Activated effector memory CD4-positive, alpha-beta T cell treated with anti-CD3 and anti-CD28 coated beads, Interleukin-2, amount 50 U/mL, for 16 hours (primary cell): ENCODE data around the gene TPI1.
"Not testable (repeated sequence)": the region's sequence is repeated elsewhere in the genome, so short reads cannot be mapped to it uniquely, and the experiment has no call there.

Experiments
- DNase-seq: peaks from one replicate; pipeline ENCODE4 v3.0.0-alpha.2; 2020

TPI1 gene

DNA sequence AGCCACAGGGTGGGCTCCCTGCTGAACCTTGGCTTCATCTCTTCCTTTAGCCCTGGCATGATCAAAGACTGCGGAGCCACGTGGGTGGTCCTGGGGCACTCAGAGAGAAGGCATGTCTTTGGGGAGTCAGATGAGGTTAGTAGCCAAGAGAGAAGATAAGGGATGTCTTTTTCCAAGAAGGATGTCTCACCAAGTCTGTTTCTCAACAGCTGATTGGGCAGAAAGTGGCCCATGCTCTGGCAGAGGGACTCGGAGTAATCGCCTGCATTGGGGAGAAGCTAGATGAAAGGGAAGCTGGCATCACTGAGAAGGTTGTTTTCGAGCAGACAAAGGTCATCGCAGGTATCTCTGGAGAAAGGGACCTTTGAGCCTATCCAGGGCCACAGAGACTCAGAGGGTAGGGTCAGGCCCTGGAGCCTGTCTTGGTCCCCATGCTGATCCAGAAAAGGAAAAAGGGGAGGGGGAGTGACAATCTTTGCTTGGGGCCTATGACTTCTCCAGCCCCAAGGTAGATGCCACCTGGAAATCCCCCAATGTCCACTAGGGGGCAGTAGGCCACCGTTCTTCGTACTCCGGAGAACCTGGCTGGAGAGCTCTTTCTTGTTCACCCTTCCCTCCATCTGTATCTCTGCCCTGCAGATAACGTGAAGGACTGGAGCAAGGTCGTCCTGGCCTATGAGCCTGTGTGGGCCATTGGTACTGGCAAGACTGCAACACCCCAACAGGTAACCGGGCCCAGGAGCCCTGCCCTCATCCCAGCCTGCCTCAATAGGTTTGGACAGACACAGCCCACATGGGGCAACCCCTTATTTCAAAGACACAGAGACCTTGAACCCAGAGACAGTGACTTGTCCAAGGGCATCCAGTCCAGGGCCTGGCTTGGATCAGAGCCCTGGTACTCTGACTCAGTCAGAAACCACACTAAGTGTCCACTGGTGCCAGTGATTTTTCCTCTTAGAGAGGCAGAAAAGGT lies 2.0 kb downstream of the TPI1 start:
- DNase-seq: peak; percentile 94

- DNase-seq: not testable (repeated sequence)
These were observed 3.0 kb downstream of the TPI1 start for GRCh38 chr12:6870304-6870703.

DNA sequence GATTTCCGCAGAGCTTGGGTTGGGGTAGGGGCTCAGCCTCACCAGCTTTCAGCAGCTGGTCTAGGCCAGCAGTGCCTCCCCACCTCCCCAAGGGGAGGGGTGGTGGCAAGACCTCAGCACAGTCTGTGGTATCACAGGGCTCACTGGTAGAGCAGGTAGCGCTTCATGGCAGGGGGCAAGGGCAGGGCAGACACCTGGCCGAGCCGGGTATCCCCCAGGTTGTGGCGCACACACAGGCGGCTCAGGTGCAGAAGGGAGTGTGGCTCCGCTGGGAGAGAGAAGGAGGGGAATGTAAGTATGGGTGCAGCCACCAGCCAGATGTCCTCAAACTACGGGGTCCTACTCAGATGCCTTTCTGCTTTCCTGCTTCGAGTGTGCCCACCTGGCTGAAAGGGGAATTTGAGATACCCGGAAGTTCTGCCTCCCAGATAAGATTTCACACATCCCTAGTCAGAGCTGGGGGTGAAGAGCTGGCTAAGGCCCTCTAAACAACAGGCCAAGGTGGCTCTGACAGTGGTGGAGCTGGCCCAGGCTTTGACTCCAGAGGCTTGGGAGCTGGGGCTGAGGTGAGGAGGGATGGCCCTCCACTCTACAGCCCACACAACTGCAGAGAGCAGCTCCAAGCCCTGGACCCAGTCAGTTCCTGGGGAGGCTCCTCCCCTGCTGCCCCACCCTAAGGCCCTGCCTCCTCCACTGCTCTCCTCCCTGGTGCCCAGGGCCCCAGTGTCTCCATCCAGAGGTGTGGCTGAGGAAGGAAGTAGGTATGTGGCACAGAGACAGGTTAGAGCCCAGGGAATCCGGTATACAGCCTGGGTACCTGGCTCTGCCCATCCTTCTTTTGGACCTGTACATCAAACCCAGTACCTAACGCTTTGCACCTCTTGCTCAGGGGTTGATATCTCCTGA lies 4.0 kb downstream of the TPI1 start:
- peak; percentile 75 for DNase-seq

DNA sequence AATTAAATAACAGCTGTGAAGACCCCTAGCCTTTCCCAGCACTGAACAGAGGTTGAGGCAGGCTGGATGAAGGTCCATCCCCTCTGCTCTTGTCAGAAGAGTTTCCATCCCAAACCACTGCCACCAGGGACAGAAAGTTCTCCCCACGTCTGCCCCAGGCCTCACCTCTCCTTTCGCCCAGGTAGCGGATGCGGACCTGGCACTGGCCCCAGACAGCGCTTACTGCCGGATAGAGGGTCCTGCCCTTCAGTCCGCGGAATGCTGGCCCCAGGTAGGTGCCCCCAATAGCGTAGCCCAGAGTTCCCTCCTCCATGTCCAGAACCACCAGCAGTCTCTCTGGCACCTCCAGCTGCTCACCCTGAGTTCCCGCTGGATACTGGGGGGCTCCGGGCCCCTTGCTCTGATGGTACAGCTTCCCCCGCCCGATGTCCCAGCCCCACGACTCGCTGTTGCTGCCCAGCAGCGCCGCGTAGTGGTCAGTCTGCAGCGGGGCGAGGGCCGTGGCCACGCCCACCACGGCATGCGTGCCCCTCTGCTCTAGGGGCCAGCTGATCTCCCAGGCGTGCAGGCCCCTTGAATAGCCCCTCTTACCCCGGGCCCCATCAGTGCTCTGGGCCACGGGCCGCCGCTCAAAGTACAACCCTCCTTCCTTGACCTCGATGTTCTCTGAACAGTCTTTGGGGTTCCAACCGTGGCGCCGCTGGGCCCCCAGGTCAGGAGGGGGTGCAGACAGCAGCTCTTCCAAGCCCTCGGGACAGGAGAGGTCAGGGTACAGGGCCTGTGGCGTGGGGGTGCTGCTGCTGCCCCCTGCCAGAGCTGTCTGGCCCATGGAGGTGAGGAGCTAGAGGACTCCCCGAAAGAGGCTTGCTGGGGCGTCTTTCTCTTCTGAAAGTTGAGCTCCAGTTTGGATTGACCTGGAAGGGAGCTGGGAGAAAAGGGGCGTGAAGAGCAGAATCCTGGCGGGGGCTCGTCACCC lies 5.0 kb downstream of the TPI1 start:
- peak; percentile 94 for DNase-seq

DNA sequence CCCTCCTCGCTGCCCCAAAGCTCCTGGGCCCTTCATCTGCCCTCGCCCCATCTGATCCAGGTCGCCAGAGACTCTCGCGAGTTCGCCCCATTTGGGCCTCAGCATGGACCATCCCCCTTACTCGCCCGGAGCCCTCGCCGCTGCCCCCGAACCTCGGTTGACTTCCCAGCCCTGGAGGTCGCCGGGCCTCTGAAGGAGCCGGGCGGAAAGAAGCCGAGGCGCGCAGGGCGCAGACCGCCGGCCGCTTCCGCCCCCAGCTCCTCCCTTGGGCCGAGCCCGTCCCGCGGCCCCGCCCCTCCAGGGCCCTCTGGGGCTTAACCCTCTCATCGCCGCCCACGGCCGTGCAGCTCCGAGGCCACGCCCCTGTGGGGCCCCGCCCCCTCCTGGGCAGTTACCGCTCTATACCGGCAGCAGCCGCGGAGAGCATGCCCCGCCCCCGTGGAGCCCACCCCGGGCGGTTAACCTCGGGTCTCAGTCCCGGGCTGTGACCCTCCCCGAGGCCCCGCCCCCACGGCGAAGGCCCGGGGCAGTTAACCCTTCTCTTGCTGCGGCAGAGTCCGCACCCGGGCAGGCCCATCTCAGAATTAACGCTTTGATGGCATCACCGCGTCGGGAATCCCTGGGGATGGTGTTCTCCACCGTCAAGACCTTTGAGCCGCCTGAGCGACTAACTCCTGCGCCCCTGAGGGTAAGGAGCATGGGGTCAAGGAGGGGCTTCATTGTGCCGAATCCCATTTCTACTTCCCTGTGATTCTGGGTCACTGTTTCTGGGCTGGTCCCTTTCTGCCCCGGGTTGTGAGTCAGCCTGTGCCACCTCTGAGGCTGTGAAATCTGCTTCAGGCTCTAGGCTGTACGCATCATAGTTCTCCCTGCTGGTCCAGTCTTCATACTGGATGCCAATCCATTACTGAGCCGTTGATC lies 6.0 kb downstream of the TPI1 start, which contains the start of gene SPSB2:
SPSB2 (minus strand) TSS at position 210 of the 921 bp plus-strand sequence. CDS start 402 bp downstream, outside the sequence.
- DNase-seq: peak; percentile 100

DNA sequence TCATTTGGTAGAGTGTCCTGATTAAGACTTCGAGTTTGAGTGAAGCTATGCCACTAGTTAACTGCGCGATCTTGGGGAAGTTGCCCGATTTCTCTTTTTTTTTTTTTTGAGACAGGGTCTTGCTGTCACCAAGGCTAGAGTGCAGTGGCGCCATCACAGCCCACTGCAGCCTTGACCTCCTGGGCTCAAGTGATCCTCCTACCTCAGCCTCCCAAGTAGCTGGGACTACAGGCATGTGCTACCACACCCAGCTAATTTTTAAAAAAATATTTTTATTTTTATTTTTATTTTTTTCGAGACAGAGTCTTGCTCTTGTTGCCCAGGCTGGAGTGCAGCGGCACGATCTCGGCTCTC lies 6.7 kb downstream of the TPI1 start:
- not testable (repeated sequence) for DNase-seq

DNA sequence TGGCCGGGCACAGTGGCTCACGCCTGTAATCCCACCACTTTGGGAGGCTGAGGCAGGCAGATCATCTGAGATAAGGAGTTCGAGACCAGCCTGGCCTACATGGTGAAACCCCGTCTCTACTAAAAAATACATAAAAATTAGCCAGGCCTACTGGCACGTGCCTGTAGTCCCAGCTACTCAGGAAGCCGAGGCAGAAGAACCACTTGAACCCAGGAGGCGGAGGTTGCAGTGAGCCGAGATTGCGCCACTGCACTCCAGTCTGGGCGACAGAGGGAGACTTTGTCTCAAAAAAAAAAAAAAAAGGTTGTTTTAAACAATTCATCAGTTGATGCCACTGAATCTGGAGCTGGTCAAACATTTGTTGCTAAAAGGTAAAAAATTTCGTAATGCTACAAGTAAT lies 12.5 kb downstream of the TPI1 start:
- not testable (repeated sequence) for DNase-seq

GRCh38 chr12:6883252-6883651 lies 15.9 kb downstream of the TPI1 start:
- no peak for DNase-seq

DNA sequence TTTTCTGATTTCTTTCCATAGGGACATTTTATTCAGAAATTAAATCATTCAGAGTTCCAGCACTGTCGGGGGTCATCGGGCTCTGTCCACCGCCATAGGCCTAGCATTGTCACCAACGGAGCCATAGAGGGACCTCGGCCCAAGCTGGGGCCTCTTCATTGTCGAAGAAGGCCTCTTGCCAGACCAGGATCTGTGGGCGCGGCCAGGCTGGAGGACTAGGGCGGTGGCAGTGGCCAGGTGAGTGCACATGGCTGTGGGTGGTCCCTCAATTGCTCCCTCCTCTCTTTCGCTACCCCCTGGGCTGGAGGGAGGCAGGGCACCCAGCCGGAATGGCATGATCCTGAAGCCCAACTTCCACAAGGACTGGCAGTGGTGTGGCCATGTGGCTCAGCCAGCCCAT lies 16.4 kb downstream of the TPI1 start:
- DNase-seq: no peak

GRCh38 chr12:6884539-6884938 lies 17.2 kb downstream of the TPI1 start:
- DNase-seq: no peak

- not testable (repeated sequence) for DNase-seq
These were observed 19.1 kb downstream of the TPI1 start for GRCh38 chr12:6886206-6886999.

- DNase-seq: no peak
These were observed 20.1 kb downstream of the TPI1 start for GRCh38 chr12:6887460-6887859.

- no peak for DNase-seq
These were observed 21.0 kb downstream of the TPI1 start for GRCh38 chr12:6888360-6888759.

GRCh38 chr12:6888794-6889193 lies 21.5 kb downstream of the TPI1 start:
- not testable (repeated sequence) for DNase-seq

- not testable (repeated sequence) for DNase-seq
These were observed 22.6 kb downstream of the TPI1 start for GRCh38 chr12:6889775-6890573.

- DNase-seq: peak; percentile 100
These were observed 23.7 kb downstream of the TPI1 start for GRCh38 chr12:6890789-6891645.

GRCh38 chr12:6891646-6892001 lies 24.3 kb downstream of the TPI1 start:
- DNase-seq: no peak

- not testable (repeated sequence) for DNase-seq
These were observed 25.4 kb downstream of the TPI1 start for GRCh38 chr12:6892683-6893082.
